Measurements from ENCODE around the gene PRKCE. TPM values are rescaled to one million over a fixed set of nuclear protein-coding genes. Genes with fewer than 3 reads are reported as not detected.

The PRKCE gene
- total and polyA plus RNA-seq, 4 donors: 2.5 to 38.6 (median 5.8) TPM

DNA sequence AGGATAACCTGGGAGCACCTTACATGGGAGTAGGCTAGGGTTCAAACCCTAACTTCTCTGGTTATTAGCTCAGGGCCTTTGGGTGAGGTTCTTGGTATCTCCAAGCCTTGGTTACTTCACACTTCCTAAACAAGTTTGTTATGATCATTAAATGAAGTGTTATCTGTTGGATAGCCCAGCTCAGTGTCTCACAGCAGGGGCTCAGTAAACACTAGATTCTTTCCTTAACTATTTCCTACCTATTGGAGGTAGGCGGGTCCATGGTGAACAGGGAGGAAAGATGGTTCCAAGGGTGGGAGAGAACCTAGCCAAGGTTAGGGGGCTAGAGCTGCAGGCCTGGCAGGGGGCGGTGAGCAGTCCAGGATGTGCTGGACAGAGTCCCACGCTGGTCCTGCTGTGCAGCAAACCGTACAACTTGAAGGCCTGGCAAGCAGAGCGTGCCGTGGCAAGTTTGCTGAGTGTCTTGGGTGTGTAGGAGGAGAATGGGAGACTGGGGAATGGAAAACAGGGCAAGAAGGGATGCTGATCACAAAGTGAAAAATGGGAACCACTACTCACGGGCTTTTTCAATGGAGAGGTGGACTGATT lies 259.1 kb downstream of the PRKCE start:
- WGBS: 94% methylated on average over 7 of the region's 7 CpGs
- no peak overlapping the region for H3K27ac ChIP-seq (ENCODE audit: low read depth in 1 of 2, low read length in 2 of 2)

DNA sequence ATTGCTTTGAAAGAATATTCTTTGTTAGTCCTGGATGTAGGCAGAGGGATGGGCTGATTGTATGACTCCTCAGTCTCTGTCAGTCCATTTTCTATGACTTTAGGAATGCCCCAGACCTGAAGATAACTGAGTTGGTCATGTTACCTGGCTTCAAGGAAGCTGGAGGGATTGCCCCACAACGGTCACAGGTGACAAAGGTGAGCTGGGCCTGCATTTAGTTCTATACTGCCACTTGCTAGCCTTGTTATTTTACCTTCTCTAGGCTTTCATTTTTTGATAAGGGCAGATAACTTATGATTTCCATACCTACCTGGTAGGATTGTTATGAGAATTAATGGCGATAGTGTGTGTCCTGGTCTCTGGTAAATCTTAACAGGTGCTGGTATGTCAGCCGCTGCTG lies 260.1 kb downstream of the PRKCE start:
- Histone ChIP-seq H3K9ac (ENCODE audit: low read depth in 1 of 2, low read length in 2 of 2) (no peak overlapping the region), H3K9me3 (ENCODE audit: control insufficient read depth in 4 of 4, low read length in 3 of 4) (no peaks in the 10 kb centered on the region), H3K27me3 (ENCODE audit: control insufficient read depth in 4 of 4, insufficient read depth in 4 of 4, low read length in 3 of 4) (no peaks in the 10 kb centered on the region), H3K4me1 (ENCODE audit: control insufficient read depth in 4 of 4, insufficient read depth in 4 of 4, low read length in 3 of 4) (peaks cover 2 to 4% (median 3%) of the 10 kb centered on the region in 4 donors), H3K36me3 (ENCODE audit: control insufficient read depth in 4 of 4, insufficient read depth in 3 of 4, low read depth in 1 of 4, low read length in 3 of 4) (no peaks in the 10 kb centered on the region), H3K4me3 (ENCODE audit: low read depth in 1 of 3, low read length in 3 of 3) (no peak overlapping the region), H3K27ac (ENCODE audit: low read depth in 1 of 2, low read length in 2 of 2) (no peak overlapping the region)
- no peak for TF ChIP-seq RXRA (IDR thresholded peaks at IDR 0.05)
- DNase-seq (ENCODE audit: low spot score): no peak
- 97% methylated on average over 3 of the region's 3 CpGs for WGBS

More for the DNA sequence above, 259.1 kb downstream of the PRKCE start:
- no peak overlapping the region for H3K4me3 ChIP-seq (ENCODE audit: low read depth in 1 of 3, low read length in 3 of 3)
- DNase-seq (ENCODE audit: low spot score): no peak
- H3K9ac ChIP-seq (ENCODE audit: low read depth in 1 of 2, low read length in 2 of 2): no peak overlapping the region
- H3K36me3 ChIP-seq (ENCODE audit: control insufficient read depth in 4 of 4, insufficient read depth in 3 of 4, low read depth in 1 of 4, low read length in 3 of 4): no peaks in the 10 kb centered on the region
- no peak for TF ChIP-seq EGR1 (IDR thresholded peaks at IDR 0.05; ENCODE audit: low read depth in 2 of 2)
- no peak for TF ChIP-seq FOXA1 (IDR thresholded peaks at IDR 0.05)
- TF ChIP-seq HNF4G (IDR thresholded peaks at IDR 0.05): no peak
- no peak for TF ChIP-seq SP1 (IDR thresholded peaks at IDR 0.05)
- TF ChIP-seq, protein P1, sequence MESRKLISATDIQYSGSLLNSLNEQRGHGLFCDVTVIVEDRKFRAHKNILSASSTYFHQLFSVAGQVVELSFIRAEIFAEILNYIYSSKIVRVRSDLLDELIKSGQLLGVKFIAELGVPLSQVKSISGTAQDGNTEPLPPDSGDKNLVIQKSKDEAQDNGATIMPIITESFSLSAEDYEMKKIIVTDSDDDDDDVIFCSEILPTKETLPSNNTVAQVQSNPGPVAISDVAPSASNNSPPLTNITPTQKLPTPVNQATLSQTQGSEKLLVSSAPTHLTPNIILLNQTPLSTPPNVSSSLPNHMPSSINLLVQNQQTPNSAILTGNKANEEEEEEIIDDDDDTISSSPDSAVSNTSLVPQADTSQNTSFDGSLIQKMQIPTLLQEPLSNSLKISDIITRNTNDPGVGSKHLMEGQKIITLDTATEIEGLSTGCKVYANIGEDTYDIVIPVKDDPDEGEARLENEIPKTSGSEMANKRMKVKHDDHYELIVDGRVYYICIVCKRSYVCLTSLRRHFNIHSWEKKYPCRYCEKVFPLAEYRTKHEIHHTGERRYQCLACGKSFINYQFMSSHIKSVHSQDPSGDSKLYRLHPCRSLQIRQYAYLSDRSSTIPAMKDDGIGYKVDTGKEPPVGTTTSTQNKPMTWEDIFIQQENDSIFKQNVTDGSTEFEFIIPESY (IDR thresholded peaks at IDR 0.05): no peak
- peaks cover 2 to 4% (median 3%) of the 10 kb centered on the region in 4 donors for H3K4me1 ChIP-seq (ENCODE audit: control insufficient read depth in 4 of 4, insufficient read depth in 4 of 4, low read length in 3 of 4)
- no peaks in the 10 kb centered on the region for H3K9me3 ChIP-seq (ENCODE audit: control insufficient read depth in 4 of 4, low read length in 3 of 4)
- no peaks in the 10 kb centered on the region for H3K27me3 ChIP-seq (ENCODE audit: control insufficient read depth in 4 of 4, insufficient read depth in 4 of 4, low read length in 3 of 4)

DNA sequence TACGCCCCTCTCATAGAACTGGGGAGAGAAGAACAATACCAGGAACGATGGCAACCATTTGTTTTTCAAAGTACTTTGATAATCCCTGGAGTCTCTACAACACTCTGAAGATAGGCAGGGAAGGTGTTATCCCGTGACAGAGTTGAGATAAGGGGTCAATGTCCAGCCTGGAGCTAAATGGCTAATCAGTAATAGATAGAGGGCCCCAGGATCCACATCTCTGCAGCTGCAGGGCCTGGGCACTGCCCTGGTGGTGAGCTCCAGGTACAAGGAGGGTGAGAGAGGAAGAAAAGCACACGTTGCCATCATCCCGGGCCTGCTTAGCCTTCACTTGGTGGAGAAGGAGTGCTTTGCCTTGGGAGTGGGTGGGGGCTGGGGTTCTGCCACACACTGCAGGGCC lies 260.6 kb downstream of the PRKCE start:
- no peaks in the 10 kb centered on the region for H3K9me3 ChIP-seq (ENCODE audit: control insufficient read depth in 4 of 4, low read length in 3 of 4)
- peaks cover 2 to 4% (median 3%) of the 10 kb centered on the region in 4 donors for H3K4me1 ChIP-seq (ENCODE audit: control insufficient read depth in 4 of 4, insufficient read depth in 4 of 4, low read length in 3 of 4)
- TF ChIP-seq JUND (IDR thresholded peaks at IDR 0.05) (peak in 1 of 2 donors; percentile 24), YY1 (IDR thresholded peaks at IDR 0.05) (peak; percentile 15), FOXA1 (IDR thresholded peaks at IDR 0.05) (no peak), RXRA (IDR thresholded peaks at IDR 0.05) (peak; percentile 45 to 51), FOXA2 (IDR thresholded peaks at IDR 0.05) (no peak), TAF1 (conservative IDR thresholded peaks at IDR 0.05) (no peak), RAD21 (IDR thresholded peaks at IDR 0.05) (peak; percentile 24 to 66), SP1 (IDR thresholded peaks at IDR 0.05) (peak; percentile 59), GABPA (IDR thresholded peaks at IDR 0.05 in 1 of 2, conservative IDR thresholded peaks at IDR 0.05 in 1 of 2) (no peak), HNF4A (conservative IDR thresholded peaks at IDR 0.05) (peak; percentile 78 to 85), NR2F2 (IDR thresholded peaks at IDR 0.05) (no peak), HNF4G (IDR thresholded peaks at IDR 0.05) (peak; percentile 68), EGR1 (IDR thresholded peaks at IDR 0.05; ENCODE audit: low read depth in 2 of 2) (no peak)
- TF ChIP-seq, protein P2, sequence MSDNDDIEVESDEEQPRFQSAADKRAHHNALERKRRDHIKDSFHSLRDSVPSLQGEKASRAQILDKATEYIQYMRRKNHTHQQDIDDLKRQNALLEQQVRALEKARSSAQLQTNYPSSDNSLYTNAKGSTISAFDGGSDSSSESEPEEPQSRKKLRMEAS (IDR thresholded peaks at IDR 0.05): no peak
- TF ChIP-seq, protein P1 (IDR thresholded peaks at IDR 0.05): no peak
- TF ChIP-seq, protein P3, sequence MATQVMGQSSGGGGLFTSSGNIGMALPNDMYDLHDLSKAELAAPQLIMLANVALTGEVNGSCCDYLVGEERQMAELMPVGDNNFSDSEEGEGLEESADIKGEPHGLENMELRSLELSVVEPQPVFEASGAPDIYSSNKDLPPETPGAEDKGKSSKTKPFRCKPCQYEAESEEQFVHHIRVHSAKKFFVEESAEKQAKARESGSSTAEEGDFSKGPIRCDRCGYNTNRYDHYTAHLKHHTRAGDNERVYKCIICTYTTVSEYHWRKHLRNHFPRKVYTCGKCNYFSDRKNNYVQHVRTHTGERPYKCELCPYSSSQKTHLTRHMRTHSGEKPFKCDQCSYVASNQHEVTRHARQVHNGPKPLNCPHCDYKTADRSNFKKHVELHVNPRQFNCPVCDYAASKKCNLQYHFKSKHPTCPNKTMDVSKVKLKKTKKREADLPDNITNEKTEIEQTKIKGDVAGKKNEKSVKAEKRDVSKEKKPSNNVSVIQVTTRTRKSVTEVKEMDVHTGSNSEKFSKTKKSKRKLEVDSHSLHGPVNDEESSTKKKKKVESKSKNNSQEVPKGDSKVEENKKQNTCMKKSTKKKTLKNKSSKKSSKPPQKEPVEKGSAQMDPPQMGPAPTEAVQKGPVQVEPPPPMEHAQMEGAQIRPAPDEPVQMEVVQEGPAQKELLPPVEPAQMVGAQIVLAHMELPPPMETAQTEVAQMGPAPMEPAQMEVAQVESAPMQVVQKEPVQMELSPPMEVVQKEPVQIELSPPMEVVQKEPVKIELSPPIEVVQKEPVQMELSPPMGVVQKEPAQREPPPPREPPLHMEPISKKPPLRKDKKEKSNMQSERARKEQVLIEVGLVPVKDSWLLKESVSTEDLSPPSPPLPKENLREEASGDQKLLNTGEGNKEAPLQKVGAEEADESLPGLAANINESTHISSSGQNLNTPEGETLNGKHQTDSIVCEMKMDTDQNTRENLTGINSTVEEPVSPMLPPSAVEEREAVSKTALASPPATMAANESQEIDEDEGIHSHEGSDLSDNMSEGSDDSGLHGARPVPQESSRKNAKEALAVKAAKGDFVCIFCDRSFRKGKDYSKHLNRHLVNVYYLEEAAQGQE (IDR thresholded peaks at IDR 0.05): peak; percentile 12
- TF ChIP-seq, protein P4, sequence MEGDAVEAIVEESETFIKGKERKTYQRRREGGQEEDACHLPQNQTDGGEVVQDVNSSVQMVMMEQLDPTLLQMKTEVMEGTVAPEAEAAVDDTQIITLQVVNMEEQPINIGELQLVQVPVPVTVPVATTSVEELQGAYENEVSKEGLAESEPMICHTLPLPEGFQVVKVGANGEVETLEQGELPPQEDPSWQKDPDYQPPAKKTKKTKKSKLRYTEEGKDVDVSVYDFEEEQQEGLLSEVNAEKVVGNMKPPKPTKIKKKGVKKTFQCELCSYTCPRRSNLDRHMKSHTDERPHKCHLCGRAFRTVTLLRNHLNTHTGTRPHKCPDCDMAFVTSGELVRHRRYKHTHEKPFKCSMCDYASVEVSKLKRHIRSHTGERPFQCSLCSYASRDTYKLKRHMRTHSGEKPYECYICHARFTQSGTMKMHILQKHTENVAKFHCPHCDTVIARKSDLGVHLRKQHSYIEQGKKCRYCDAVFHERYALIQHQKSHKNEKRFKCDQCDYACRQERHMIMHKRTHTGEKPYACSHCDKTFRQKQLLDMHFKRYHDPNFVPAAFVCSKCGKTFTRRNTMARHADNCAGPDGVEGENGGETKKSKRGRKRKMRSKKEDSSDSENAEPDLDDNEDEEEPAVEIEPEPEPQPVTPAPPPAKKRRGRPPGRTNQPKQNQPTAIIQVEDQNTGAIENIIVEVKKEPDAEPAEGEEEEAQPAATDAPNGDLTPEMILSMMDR (IDR thresholded peaks at IDR 0.05; ENCODE audit: low read depth, low read length, missing input control): no peak
- TF ChIP-seq, protein P5, sequence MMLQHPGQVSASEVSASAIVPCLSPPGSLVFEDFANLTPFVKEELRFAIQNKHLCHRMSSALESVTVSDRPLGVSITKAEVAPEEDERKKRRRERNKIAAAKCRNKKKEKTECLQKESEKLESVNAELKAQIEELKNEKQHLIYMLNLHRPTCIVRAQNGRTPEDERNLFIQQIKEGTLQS (IDR thresholded peaks at IDR 0.05): no peak
- no peak overlapping the region for H3K27ac ChIP-seq (ENCODE audit: low read depth in 1 of 2, low read length in 2 of 2)
- WGBS: 53% methylated on average over 5 of the region's 5 CpGs
- no peak overlapping the region for H3K4me3 ChIP-seq (ENCODE audit: low read depth in 1 of 3, low read length in 3 of 3)
- no peak for DNase-seq (ENCODE audit: low spot score)
- no peaks in the 10 kb centered on the region for H3K36me3 ChIP-seq (ENCODE audit: control insufficient read depth in 4 of 4, insufficient read depth in 3 of 4, low read depth in 1 of 4, low read length in 3 of 4)
- no peaks in the 10 kb centered on the region for H3K27me3 ChIP-seq (ENCODE audit: control insufficient read depth in 4 of 4, insufficient read depth in 4 of 4, low read length in 3 of 4)
- no peak overlapping the region for H3K9ac ChIP-seq (ENCODE audit: low read depth in 1 of 2, low read length in 2 of 2)

Measured in liver (tissue), 9 donors.